EL (cell line): ENCODE results near the gene EHHADH.
A peak's percentile ranks its signal among the peaks of the same experiment; 100 is the strongest.
"Not testable (repeated sequence)": the region's sequence is repeated elsewhere in the genome, so short reads cannot be mapped to it uniquely, and the experiment has no call there.

ENCODE experiments used
- DNase-seq: peaks from one replicate; pipeline ENCODE4 v3.0.0-alpha.2; 2016

Gene EHHADH

DNA sequence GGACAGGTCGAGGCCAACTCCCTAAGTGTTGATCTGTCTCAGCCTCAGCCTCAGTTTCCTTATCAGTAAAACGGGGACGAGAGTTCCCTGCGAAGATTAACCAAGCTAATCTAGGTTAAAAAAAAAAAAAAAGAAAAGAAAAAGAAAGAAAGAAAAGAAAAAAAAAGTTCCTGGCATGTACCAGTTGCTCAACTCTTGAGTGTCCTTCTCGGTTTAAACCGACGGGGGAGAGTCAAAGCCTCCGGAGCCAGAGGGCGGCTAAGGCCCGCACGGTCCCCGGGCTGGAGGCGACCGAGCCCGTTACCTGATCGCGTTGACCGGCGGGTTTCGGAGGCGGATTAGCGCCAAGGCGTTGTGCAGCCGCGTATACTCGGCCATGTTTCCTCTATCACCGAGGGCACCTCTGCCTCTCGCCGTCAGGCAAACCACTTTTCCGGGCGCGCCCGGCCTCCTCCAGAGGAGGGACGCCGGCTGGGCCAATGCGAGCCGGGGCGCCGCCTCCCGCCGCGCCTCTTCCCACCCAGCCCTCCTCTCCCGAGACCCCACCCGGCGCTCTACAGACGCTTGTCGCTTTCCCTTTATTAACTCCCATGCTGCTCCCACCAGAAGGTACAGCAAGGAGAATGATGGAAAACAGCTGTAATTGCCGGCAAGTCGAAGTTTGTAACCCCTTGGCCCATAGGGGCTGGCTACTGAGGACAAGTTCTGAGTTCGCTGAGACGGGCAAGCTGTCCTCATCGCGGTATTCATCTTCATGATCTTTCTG, at the start of gene EHHADH:
EHHADH (minus strand) TSS at position 405 of the 766 bp plus-strand sequence; CDS start at position 378, 27 bp downstream.
- peak; percentile 76 for DNase-seq

DNA sequence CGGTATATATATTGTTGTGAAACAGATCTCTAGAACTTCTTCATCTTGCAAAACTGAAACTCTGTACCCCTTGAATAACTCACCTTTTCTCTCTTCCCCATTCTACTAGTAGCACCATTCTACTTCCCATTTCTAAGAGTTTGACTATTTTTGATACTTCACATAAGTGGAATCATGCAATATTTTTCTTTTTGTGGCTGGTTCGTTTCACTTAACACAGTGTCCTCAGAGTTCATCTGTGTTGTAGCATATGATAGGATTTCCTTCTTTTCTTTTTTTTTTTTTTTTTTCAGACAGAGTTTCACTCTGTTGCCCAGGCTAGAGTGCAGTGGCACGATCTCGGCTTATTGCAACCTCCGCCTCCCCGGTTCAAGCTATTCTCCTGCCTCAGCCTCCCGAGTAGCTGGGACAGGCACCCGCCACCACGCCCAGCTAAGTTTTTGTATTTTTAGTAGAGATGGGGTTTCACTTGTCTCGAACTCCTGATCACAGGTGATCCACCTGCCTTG, 46.1 kb upstream of the EHHADH start:
- DNase-seq = not testable (repeated sequence)

DNA sequence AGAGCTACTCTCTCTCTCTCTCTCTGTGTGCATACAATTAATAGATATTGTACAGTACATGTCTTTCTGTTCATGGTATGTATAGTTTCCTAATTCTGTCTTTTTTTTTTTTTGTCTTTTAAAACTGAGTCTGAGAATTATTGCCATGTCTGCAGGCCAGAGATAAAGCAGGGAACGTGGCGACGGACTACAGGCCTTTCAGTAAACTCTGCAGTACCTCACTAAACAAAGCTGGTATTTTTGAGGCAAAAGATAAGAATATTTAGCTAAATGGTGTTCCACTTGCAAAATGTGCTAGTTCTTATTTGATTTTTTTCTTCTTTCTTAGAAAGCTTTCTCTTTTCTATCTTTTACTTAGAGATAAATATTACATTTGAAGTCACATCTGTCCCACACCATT, 44.0 kb upstream of the EHHADH start:
- no peak for DNase-seq

- DNase-seq = no peak
These were observed 38.4 kb upstream of the EHHADH start for GRCh38 chr3:185292238-185292637.

DNA sequence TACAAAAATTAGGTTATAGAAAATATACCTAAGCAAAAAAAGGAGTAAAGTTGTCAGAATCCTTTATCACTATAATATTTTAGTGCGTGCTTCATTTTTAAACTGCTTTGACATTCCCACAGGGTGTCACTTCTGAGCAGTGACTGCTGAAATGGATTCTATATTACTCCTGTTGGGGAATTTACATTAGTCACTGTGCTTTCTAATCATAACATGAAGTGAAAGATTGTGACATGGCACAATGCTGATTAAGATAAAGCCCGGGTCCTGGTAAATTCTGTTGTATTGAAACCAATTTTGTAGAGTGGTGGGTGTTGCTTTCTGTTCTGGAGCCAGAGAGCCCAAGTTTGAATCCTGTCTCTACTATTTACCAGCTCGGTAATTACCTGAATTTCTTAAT, 36.4 kb upstream of the EHHADH start:
- no peak for DNase-seq

DNA sequence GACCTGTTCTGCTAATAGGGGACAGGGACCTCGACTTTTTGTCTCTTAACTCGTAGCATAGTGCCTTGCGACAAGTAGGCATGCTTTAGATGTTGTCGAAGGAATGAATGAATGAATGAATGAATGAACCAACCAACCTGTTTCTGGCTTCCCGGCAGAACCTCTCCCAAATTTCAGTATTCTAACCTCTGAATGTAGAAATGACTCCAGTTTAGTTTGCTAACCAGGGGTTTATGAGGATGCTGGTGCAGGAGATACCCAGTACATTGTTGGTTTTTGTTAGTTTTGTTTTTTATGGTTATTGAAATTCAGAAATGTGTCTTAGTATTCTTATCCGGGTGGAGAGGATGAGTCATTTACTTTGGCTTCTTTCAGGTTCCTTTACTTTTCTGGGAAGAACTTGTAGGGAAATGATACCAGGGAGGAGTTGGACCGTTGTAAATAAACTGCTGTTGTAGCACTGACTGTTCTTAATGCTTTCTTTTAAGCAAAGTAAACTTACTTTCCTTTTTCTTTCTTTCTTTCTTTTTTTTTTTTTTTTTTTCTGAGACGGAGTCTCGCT, 29.6 kb upstream of the EHHADH start:
- peak; percentile 8 for DNase-seq

DNA sequence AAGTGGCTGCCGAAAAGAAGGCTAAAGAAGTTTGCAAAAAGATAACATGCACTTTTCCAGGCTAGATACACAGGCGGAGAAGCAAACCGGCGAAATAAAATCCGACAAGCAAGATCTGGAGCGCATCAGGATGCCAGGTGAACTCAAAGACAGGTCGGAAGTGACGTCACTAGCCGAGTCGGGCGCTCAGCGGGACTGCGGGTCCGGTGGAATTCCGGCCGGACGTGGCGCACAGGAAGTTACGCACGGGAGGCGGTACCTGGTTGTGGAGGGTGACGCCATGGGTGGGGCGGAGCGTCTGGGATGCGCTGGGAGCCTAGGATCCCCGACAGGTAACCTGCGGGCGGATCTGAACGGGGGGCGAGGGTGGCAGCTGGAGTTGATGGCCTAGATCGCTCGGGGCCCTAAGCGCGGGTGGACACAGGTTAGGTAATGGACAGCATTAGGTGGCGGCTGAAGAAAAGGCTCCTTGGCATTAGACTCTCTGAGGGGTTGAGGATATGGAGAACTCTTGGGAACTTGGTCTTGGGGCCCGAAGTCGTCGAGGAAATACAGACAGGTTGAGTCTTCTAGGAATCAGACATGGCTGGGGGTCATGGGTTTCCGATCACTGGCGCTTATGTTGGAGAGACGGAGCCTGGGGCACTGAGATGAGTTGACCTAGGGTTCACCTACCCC, 29.0 kb upstream of the EHHADH start:
- DNase-seq = peak; percentile 93

- peak; percentile 65 for DNase-seq
These were observed 26.9 kb upstream of the EHHADH start for GRCh38 chr3:185280572-185281365.

DNA sequence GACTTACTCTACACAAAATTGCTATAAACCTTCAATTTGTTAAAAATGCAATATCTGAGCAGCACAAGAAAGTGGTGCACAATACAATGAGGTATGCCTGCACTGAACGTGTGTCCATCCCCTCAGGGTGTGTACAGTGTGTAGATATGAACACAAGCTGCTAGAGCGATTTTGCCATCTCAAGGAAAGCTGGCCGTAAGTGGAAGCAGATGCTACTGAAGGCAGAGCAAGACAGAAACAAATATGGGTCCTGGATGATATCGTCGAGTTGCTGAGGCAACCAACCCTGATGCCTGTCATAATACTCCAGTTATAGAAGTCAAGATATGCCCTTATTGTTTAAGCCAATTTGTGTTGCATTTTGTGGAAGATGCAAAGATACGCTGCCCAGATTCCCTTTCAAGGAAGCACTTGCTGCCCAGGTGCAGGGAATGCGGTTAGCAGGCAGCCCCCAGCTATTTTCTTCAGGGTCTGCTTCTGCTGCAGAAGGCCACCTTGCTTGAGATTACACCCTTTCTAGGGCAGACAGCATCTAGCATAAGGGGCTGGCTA, 25.8 kb upstream of the EHHADH start:
- DNase-seq = no peak

DNA sequence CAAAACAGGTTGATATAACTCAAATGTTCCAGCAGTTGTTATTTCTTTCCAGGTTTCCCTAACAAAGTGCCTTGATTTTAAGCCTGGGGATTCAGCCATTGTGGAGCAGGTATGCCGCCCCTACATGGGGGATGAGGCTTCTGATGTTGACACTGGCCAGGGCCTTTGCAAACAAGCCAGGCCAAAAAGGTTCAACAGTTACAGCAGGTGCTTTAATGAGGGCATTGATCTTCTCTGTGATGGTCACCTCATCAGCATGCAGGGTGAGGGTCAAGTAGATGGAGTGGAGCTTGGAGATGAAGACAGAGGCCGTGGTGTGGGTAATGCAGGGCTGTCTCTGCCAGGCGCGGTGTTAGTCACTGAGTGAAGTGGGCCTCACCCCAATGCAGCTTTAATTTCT, 22.6 kb upstream of the EHHADH start:
- DNase-seq = no peak

DNA sequence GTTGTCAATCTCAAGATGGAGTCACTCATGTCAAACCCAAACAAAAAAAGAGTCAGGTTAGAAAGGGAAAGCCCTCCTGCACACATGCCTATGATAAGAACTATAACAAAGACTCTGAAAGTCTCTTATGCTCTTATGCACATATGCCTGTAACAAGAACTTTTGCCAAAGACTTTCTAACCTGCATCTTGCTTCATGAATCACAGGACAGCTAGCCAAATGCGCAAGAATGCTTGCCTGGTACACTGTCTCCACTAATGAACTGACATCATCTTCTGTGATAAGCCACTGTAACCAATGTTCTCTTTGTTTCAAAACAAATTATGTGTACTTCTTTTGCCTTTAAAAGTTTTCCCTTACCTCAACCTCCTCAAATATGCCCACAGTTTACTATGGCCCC, 18.2 kb upstream of the EHHADH start:
- DNase-seq = no peak

DNA sequence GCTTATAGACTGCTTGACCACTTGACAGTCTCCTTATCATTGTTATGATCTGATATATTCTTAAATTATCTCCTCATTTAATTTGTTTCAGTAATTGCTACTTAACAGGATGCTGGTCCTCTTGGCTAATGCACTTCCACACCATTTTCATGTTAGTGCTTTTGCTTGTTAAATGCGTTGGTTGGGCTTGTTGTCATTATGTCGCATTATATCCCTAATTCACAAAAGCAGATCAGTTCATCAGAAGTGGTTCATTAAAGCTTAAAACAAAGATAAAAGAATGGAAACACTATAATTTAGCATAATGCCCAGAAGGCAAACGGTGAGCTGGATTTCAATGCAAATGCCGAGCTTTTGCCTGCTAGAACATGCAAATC, 17.1 kb upstream of the EHHADH start:
- no peak for DNase-seq

- DNase-seq = peak; percentile 42
These were observed 16.6 kb upstream of the EHHADH start for GRCh38 chr3:185270262-185270955.

- DNase-seq = no peak
These were observed 14.5 kb upstream of the EHHADH start for GRCh38 chr3:185268194-185268962.

GRCh38 chr3:185267193-185267592, 13.3 kb upstream of the EHHADH start:
- DNase-seq = no peak

GRCh38 chr3:185264849-185265553, 11.2 kb upstream of the EHHADH start:
- no peak for DNase-seq

DNA sequence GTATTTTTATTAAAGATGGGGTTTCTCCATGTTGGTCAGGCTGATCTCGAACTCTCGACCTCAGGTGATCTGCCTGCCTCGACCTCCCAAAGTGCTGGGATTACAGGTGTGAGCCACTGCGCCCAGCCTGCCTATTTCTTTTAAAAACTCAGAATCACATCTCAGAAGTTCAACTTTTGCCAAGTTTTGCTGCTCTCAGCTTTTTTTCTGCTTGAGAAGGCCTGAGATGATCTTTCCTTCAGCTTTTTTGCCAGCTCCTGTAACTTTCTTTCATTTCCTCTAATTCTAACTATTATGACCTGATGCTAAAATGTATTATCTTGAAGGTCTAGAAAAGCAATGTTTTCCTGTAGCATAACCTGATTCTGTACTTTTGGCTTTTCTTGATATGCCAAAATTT, 9.6 kb upstream of the EHHADH start:
- DNase-seq = no peak

DNA sequence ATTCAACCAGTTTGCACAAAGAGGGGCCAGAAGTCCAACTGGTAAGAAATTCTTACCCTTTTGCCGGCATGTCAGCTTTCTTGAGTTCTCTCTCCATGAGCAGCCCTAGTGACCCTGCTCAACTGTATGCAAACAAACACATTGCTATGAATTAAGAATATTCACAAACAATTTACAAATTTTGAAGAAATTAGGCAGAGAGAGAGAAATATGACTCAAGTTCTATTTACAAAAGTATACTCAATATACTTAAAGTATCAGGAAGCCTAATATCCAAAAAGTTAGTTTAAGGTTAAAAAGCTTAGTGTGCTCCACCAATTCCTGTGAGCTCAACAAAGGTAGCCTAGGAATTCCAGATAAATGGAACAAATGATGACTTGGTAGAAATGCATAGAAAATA, 3.5 kb upstream of the EHHADH start:
- DNase-seq = no peak

DNA sequence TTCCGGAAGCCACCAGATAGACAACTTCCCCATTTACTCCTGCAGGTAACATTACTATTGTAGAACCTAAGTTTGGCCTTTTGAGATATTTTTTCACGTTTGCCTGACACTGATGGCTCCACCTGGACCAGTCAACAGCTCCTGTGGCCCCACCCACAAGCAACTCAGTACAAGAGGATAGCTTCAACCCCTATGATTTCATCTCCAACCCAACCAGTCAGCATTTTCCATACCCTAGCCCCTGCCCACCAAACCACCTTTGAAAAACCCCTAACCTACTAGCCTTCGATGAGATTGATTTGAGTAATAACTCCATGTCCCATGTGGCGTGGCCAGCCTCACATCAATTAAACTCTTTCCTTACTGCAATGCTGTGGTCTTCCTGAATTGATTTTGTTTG, 950 bp upstream of the EHHADH start:
- no peak for DNase-seq

DNA sequence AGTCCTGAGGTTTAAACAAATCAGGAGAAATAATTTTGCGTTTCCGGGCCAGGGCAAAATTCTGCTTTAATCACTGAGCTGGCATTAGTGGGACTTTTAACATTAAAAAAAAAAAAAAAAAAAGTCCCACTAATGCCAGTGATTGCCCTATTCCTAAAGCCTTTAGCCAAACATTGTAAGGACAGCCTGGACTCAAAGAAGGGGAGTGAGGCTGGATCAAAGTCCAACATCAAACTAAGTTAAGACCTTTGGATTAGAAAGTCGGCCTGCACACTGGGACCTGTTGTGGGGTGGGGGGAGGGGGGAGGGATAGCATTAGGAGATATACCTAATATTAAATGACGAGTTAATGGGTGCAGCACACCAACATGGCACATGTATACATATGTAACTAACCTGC, 716 bp downstream of the EHHADH start:
- DNase-seq = not testable (repeated sequence)

DNA sequence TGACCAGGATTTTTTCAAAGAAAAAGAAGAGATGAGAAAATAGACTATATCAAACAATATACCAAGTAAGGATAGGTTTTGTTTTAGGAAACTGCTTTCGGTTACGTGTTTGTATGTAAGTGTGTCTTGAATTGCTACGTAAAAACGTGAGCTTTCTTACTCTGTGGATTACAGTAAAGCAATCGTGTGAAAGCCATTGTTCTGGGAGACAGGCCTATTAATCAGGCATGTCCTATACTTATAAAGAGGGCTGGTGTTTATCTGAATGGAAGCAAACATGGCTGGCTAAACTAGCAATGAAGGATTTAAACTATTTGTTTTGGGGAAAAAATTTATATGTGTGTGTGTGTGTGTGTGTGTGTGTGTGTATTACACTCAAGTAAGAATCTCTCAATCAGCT, 2.6 kb downstream of the EHHADH start:
- DNase-seq = no peak
